GM12892 (cell line): ENCODE data around the gene C10orf90.

Source experiments
- DNase-seq: peaks from one replicate; pipeline ENCODE4 v3.0.0; 2011; ENCODE audit not compliant: insufficient read length
- FAIRE-seq: peaks from 2 replicates; lab custom pipeline; 2011; peaks lifted over from hg19 to GRCh38; lab: Jason Lieb, UNC
- POLR2A ChIP-seq: IDR thresholded peaks from 2 replicates; pipeline ENCODE4 v1.6.1; 2011; ENCODE audit warnings: low read depth, low read length, control low read depth
- POLR2AphosphoS5 ChIP-seq: IDR thresholded peaks from 2 replicates; pipeline ENCODE4 v1.6.1; 2011; ENCODE audit warnings: low read depth, low read length, control low read depth
- TAF1 ChIP-seq: IDR thresholded peaks from 2 replicates; pipeline ENCODE4 v1.6.1; 2011; ENCODE audit warnings: low read depth, mild to moderate bottlenecking, control low read depth, low read length, borderline replicate concordance

C10orf90 gene

DNA sequence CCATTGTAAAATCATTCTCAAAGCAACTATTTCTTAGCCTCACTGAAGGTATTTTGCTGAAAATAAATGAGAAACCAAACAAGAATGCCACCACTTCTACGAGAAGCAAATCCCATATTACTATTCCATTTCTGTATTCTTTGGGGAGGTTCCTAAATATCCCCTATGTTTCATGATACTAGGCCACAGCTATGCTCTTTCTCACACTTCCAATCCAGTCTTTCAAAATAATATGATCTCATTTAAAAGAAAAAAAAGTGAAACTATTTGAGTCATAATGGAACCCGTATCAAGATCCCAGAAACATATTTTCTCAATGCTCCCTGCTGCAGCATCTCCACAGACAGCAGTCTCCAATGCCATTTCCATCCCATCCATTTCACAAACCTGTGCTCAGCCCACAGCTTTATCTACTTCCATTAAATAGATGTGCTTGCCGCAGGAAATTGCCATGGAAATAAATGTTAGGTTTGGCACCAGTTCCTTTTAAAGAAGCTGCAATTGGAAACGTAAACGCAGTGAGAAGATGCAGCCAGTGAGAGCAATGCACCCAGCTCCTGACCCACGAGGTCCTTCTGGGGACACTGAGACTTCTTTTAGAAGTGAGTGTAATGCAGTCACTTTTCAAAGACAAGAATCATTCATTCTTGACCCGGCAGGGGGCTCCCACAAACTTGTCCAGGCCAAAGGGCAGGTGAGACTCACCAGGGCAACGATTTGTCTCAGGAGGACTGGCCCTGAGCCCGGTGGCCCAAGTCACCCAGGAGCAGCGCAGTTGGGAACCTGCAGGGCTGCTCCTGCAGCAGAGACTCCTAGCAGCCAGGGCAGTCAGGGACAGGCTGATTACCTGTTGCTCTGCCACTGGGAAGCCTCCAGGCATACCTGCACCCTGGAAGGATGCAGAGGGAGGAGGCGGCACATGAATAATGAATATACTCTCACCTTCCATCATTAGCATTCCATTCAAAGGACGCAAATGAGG lies 99.6 kb downstream of the C10orf90 start:
- FAIRE-seq (no peak), DNase-seq (no peak)
- no peak for TF ChIP-seq POLR2AphosphoS5

DNA sequence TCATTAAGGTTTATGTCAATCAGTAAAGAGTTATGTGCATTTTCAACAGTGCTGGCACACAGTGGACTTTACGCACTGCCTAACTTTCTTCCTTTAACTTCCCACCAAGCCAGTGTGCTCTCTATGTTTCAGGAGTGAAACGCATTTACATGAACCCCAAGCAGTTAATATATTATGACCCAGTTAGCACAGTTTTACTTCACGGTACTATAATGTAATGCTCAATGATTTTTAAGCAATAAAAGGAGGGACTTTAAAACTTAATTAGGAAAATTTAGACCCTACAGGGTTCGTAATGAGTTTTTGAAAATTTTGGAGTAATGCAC lies 100.3 kb downstream of the C10orf90 start:
- DNase-seq (no peak), FAIRE-seq (no peak)
- TF ChIP-seq TAF1, result no peak
- no peak for TF ChIP-seq POLR2AphosphoS5
- TF ChIP-seq POLR2A, result no peak

GRCh38 chr10:126569513-126570244 lies 100.8 kb downstream of the C10orf90 start:
- FAIRE-seq, result no peak
- no peak for DNase-seq
- TF ChIP-seq TAF1, result no peak
- no peak for TF ChIP-seq POLR2AphosphoS5
- no peak for TF ChIP-seq POLR2A

DNA sequence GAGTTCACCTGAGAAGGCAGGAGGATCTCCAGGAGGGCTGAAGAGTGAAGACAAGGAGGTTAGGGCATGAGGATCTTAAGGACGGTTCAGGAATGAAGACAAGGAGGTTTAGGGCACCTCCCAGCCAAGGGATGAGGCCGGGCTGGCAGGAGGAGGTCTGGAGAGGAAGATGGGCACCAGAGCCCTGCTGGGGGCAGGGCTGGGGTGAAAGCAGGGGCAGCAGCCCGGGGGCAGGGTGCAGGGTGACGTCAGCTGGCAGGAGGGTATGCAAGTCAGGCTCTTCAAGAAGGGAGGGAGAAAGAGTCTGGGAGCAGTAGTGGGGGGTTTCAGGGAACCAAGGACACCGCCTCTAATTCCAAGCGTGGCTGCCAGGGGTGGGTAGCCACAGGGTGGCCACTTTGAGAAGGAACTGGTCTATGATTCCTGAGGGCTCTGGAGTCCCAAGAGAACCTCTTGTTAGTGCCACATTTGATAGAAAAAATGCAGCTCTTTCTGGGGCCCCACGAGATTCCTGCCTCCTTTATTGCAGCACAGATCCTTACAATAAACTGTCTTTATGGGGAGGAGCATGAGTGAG lies 101.6 kb downstream of the C10orf90 start:
- TF ChIP-seq TAF1, result no peak
- no peak for TF ChIP-seq POLR2A
- TF ChIP-seq POLR2AphosphoS5, result no peak
- DNase-seq, result no peak
- FAIRE-seq, result no peak

- DNase-seq (no peak), FAIRE-seq (no peak)
- TF ChIP-seq POLR2AphosphoS5 (no peak), TAF1 (no peak), POLR2A (no peak)
Observed at GRCh38 chr10:126565871-126566270, 104.6 kb downstream of the C10orf90 start.

DNA sequence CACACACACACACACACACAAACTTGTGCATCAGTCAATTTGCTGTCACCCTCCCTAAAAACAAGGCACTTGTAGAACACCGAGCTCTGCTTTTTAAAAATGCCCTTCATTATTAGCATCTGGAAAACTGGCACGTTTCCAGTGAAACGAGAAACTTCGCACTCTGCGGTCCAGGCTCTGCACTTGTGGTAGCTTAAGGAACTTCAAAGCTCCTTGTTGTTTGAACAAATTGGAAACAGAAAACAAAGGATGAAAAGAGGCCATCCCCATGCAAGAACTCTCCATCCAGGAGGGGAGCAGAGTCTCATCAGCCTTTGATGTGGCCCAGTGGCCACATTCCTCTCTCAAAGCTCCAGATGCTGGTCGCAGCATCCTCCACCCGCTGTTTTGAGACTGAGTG lies 105.1 kb downstream of the C10orf90 start:
- FAIRE-seq (no peak), DNase-seq (no peak)
- TF ChIP-seq POLR2A (no peak), POLR2AphosphoS5 (no peak)

DNA sequence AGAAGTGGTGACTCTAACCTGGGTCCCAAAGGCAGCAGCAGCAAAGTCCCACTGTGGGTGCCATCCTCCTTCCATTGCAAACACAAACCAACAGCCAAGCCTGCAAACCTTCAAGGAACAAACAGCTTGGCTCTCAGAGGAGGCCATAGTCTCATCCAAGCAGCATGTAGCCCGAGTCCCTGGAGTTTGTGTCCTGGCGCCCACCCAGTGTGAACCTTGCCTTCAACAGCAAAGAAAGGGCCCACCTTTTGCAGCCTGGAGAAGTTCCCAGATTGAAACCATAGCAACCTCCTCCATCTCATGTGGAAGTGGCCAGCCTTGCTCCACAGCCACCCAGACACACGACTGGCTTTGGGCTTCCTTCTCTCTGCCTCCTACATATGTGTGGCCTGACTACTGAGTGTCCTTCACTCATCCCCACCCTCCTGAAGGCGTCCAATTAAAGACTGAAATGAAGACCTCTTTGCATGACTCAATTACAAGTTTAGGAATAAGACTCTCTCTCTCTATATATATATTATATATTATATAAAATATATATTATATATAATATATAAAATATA lies 106.1 kb downstream of the C10orf90 start:
- no peak for FAIRE-seq
- no peak for TF ChIP-seq TAF1
- TF ChIP-seq POLR2A, result no peak
- no peak for TF ChIP-seq POLR2AphosphoS5

GRCh38 chr10:126563361-126563760 lies 107.1 kb downstream of the C10orf90 start:
- TF ChIP-seq POLR2A, result no peak
- TF ChIP-seq TAF1, result no peak
- TF ChIP-seq POLR2AphosphoS5, result no peak
- FAIRE-seq, result no peak
- DNase-seq, result no peak

More for the DNA sequence above, 106.1 kb downstream of the C10orf90 start:
- no peak for DNase-seq

GRCh38 chr10:126561921-126562680 lies 108.4 kb downstream of the C10orf90 start:
- TF ChIP-seq TAF1 (no peak), POLR2AphosphoS5 (no peak), POLR2A (no peak)
- FAIRE-seq (no peak), DNase-seq (no peak)

DNA sequence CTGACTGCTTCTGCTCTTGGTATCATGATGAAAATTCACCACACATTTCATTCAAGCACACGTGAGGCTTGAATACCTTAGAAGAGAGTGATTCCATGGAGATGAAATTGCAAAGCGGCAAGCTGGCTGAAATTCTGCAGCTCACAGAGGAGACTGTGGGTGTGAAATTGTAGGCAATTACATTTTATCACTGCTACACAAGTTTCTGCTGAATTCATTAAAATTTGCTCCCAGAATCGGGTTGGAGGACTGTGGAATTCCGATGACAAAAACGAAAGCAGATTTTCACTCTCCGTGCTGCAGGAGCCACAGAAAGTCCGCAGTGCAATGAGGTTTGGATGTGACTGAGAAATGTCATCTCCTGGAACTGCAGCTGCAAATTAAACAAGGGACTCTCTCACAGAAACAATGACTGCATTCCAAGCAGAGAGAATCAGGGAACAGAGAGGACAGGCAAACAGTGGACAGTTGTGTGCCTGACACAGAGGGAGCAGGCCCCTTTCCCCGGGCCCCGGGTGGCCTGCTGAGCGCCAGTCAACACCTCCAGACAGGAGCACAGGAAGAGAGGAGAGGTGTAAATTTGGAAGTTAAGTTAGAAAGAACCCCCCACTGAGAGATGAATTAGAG lies 109.1 kb downstream of the C10orf90 start:
- no peak for DNase-seq
- TF ChIP-seq POLR2AphosphoS5, result no peak
- TF ChIP-seq TAF1, result no peak
- no peak for TF ChIP-seq POLR2A
- FAIRE-seq, result no peak
